HuH-7.5 (cell line): ENCODE data around the gene DCLK1.

Source experiments
- DNase-seq: peaks from one replicate; pipeline ENCODE4 v3.0.0; 2011; ENCODE audit warnings: low spot score

The DCLK1 gene

GRCh38 chr13:35784286-35784951 lies 346.8 kb downstream of the DCLK1 start:
- no peak for DNase-seq

DNA sequence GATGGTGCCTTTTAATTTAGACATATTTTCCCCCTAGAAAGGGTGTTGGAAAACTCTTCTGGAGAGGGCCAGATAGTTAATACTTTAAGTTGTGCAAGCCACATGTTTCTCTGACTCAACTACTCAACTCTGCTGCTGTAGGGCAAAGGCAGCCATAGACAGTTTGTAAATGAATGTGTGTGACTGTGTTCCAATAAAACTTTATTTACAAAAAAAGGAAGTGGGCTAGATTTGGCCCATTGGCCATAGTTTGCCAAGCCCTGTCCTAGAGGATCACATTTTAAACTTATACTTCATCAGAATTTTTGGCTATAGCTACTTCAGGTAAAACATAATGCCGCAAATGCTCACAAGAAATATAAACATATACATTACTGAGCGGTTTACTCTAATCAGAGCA lies 348.4 kb downstream of the DCLK1 start:
- no peak for DNase-seq

DNA sequence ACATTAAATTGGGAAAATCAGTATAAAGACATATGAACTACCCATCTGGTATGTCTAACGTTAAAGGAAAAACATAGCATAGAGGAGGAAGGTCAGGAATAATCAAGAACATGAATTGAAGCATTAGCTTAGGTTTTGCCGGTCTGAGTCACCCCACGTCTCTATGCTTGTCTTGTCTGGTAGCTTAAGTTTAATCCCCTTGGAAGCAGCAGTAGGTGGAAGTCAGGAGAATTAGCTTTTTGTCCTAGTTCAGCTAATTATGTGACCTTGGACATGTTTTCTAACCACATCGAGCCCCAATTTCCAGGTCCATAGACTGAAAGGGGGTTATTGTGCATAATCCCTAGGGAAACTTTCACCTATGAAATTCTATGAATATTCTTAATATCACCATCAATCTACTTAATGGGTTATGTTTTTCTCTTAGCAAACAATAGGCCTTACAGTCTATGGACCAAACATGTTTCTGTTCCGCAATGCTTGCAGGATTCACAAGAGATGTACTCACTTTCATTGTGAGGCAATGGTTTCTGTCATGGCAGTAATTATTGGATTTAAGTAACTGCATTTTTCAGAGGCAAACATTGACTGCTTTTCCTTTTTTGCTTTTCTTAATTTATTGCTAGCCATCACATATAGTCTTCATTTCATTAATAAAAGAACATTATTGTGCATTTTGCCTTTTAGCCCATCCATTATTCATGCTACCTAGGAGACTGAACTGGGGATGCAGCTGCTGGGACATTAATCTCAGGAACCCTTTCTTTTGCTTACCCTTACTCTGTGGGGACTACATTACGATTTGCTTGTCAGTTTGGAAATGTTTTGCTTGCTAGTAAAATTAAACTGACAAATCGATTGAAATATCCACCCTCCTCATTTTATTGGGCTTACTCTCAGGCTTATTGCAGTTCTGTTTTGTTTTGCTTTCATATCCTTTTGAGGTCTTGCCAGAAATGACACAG lies 349.9 kb downstream of the DCLK1 start:
- DNase-seq = no peak

GRCh38 chr13:35780613-35781012 lies 350.6 kb downstream of the DCLK1 start:
- DNase-seq = no peak

DNA sequence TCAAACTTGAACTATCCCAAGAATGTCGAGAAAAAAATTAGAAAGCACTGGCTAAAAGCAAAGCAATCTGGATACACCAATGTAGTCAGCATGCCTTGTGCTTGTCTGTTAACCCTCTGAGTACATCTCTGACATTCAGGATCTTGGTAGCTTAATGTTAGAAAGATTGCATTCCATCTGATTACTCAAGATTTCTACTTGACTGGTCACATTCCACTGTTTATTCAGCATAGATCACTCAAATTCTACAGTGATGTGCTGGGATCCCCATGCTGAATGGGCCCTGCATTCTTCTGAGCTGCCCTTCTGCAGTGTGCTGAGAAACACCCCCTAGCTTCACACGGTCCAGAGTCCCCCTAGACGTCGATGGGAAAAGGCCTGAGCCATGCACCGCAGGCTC lies 359.3 kb downstream of the DCLK1 start:
- DNase-seq = no peak

DNA sequence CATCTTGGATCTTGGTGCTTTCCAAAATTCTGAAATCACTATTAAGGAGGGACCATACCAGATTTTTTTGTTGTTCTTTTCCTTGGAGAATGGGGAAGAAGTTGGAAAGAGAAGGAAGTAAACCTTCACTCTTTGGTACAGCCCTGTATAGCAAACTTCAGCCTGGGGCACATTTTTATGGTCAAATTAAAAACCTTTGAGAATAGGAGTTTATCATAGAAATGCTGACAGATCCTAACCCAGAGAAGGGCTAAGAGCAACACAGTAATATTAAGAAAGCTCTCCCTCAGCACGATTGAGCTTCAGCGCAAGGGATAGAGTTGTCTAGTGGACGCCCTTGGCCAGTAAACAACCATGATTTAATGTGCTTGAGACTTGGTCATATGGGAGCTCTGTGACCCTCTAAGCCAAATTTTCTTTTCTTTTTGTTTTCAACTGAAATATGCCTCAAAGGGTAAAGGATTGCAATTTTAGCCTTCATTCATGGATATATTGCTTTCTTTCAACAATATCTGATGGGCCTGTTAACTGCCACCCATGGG lies 360.4 kb downstream of the DCLK1 start:
- DNase-seq = no peak

- DNase-seq = no peak
Measured at GRCh38 chr13:35769812-35770211, 361.4 kb downstream of the DCLK1 start.

DNA sequence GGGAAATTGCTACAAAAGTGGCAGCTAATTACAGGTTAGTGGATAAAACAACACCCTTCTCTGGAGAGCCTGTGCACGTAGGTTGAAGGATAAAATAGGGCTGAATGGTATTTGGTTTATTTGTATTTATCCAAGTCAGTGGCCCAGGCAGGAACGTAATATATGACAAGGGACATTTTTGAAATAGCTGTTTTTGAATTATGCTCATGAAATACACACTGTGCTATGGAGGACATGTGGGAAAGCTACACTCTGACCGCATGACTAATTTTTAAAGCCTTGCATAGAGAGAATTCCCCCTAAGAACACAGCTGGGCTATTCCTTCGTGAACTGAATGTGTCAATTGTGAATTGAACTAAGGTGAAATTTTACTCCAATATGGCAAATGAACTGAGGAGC lies 362.6 kb downstream of the DCLK1 start:
- no peak for DNase-seq

GRCh38 chr13:35768073-35768472 lies 363.1 kb downstream of the DCLK1 start:
- no peak for DNase-seq

DNA sequence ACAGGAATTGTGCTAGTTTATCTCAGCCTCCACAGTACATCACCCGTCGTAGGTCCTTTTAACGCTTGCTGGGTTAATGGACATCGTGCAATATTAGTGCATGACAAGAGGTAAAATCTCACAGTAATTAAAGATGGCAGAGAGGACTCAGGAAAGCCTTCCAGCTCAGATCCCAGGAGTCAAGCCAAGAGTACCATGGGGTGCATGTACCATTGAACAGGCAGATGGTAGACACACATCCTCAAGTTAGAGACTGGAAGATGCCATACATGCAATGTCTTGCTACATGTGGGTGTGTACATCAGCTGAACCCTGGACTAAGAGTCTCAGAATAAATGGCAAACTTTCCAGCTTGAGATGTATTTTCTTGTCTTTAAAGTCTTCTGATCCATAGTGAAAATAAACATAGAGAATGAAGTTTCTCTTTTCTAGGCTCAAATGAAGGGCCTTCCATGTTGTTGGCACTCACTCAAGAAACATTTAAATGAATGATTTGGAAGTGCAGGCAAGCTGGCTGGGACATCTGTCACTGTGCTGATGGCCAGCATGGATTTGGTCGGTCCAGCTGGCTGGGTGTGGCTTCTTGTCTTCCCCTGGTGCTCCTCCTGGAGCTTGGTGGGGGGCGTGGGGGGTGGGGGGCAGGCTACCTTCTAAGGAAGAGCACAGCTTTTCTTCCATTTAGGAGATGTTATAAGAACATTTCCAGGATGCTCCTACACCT lies 363.8 kb downstream of the DCLK1 start:
- DNase-seq = no peak

GRCh38 chr13:35766663-35767062 lies 364.5 kb downstream of the DCLK1 start:
- no peak for DNase-seq

- no peak for DNase-seq
Measured at GRCh38 chr13:35765941-35766340, 365.2 kb downstream of the DCLK1 start.

DNA sequence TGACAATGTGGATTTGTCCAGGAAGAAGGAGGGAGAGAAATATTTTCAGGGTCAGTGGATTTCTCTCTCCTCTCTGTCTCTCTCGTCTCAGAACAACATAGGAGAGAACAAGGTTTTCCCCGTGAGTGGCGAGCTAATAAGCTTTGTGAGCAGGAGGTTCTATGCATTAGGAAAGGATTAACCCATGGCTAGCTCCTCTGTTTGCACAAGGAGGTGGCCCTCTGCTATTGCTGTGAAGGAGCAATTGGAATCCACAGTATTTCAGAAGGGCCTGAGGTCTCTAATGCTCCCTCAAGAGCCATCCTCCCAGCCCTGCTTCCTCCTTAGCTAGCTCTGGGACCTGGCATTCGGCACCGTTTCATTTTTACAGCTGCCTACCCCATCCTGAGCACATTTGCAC lies 365.8 kb downstream of the DCLK1 start:
- DNase-seq = no peak

- DNase-seq = no peak
Measured at GRCh38 chr13:35764326-35765015, 366.7 kb downstream of the DCLK1 start.

DNA sequence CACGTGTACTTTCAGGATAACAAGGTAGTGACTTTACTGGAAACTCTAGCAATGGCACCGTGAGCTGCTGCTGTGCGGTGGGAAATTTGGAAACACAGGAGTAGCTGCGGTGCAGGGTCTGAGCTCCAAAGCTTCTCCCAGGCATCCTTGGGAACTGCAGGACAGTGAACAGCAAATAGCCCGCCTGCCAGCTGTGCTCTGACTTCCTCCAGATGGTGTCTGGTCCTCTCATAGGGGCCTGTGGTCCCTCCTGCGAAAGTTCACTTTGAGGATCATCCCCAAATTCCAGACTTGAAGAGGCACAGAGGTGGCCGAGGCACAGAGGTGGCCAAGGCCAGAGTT lies 367.4 kb downstream of the DCLK1 start:
- DNase-seq = no peak

- DNase-seq = no peak
Measured at GRCh38 chr13:35763060-35763781, 368.0 kb downstream of the DCLK1 start.

DNA sequence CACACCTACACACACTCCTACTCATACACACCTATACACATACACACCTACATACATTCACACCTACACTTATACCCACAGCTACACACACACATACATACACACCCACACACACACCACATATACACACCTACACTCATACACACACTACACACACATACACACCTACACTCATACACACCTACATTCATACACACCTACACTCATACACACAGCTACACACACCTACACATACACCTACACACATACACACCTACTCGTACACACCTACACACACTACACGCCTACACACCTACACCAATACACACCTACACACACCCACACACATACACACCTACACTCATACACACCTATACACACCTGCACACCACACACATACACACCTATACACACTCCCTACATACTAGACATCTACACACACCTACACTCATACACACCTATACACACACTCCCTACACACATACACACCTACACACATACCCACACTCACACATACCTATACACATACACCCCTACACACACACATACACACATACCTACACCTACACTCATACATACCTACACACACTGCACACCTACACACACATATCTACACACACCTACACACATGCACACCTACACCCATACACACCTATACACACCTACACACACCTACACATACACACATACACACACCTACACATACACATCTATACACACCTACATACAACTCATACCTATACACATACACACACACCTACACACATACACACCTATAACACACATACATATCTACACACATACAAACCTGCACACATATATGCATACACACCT lies 369.5 kb downstream of the DCLK1 start:
- no peak for DNase-seq

DNA sequence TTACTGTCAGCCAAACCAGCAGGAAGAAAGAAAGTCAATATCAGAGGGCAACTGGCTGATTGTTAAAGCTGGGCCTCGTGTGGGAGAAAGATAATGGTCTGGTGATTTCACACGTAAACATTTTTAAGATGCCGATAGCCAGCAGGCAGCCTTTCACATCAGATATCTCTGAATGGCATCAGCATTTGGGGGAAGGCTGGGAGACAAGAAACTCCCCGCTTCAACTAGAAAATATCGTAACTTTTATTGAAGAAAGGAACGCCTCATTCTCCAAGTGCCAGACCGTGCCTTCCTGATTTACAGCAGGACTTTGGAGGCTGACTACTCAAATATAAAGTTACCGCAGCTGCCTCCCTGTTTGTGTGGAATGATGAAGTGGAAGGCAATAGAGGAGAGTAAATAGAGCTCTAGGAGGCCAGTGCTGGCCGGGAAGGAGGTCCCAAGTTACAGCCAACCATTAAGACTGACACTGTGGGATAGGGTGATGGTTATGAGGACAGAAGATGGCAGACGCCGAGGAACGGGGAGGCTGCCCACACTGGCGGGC lies 370.4 kb downstream of the DCLK1 start:
- DNase-seq = no peak

- DNase-seq = no peak
Measured at GRCh38 chr13:35747594-35747993, 383.6 kb downstream of the DCLK1 start.

- no peak for DNase-seq
Measured at GRCh38 chr13:35744566-35745178, 386.5 kb downstream of the DCLK1 start.
